Endothelial cell of umbilical vein (primary cell): Measurements from ENCODE around the gene ATP2B2. TPM values are rescaled to one million over a fixed set of nuclear protein-coding genes. Genes with fewer than 3 reads are reported as not detected.

Source experiments
- BruUV-seq: library from RNA; stranded (reverse); fragments of 400-500 nt; replicated peaks from 2 replicates; lab custom pipeline; 2021; lab: Mats Ljungman, UMichigan
- CTCF ChIA-PET: fragments of 300-600, 350-600 bp; sonication (Branson Sonifier 250); formaldehyde crosslinking; loops from one replicate; lab custom pipeline; 2021; ENCODE audit warnings: antibody characterized with exemption, inconsistent platforms; lab: Charles Lee
- POLR2A ChIA-PET: fragments of 300-600, 350-600 bp; sonication (Branson Sonifier 250); formaldehyde crosslinking; loops from one replicate; lab custom pipeline; 2021; ENCODE audit warnings: antibody characterized with exemption, inconsistent platforms; lab: Charles Lee
- DNase-seq: peaks from one replicate; pipeline ENCODE4 v3.0.0-alpha.2; 2011; ENCODE audit warnings: low read depth, low spot score
- FAIRE-seq: peaks from 2 replicates; lab custom pipeline; 2011; peaks lifted over from hg19 to GRCh38; lab: Jason Lieb, UNC
- H2AFZ ChIP-seq: 2 replicates; pipeline ENCODE4 v1.6.0; 2012; ENCODE audit warnings: low read depth, low read length, control low read depth, inconsistent platforms
- H3K27ac ChIP-seq: 2 replicates; pipeline ENCODE4 v1.5.1; 2011; ENCODE audit warnings: low read depth, mild to moderate bottlenecking, control low read depth, low read length, moderate library complexity; ENCODE audit not compliant: insufficient read depth
- H3K27me3 ChIP-seq, 2 experiments: 2 replicates each; pipeline versions ENCODE4 v1.6.0 to v1.6.1; 2011; ENCODE audit warnings: low read length in 2 of 2, mixed read lengths in 1 of 2; ENCODE audit not compliant: control insufficient read depth in 2 of 2, insufficient read depth in 2 of 2
- H3K36me3 ChIP-seq, 2 experiments: 2 replicates in 1 of 2; 3 replicates in 1 of 2; pipeline ENCODE4 v1.5.1; 2011; ENCODE audit warnings: low read length in 2 of 2, mild to moderate bottlenecking in 1 of 2, moderate library complexity in 1 of 2; ENCODE audit not compliant: control insufficient read depth in 2 of 2, insufficient read depth in 2 of 2; ENCODE audit errors: extremely low read depth in 1 of 2
- H3K4me1 ChIP-seq: 3 replicates; pipeline ENCODE4 v1.5.1; 2011; ENCODE audit warnings: mild to moderate bottlenecking, low read length; ENCODE audit not compliant: control insufficient read depth, insufficient read depth; ENCODE audit errors: extremely low read depth
- H3K4me2 ChIP-seq: 2 replicates; pipeline ENCODE4 v1.6.1; 2011; ENCODE audit warnings: low read length, control low read depth, mixed read lengths; ENCODE audit not compliant: insufficient read depth
- H3K4me3 ChIP-seq, 3 experiments: fragments of 200-600 bp in 1 of 3; sonication (generic), shearing (Covaris generic) in 1 of 3; replicated peaks in 1 of 3; 2 replicates each; pipeline ENCODE4 v1.5.1; 2011 to 2016; ENCODE audit warnings: control low read depth in 3 of 3, low read length in 3 of 3, mild to moderate bottlenecking in 2 of 3, inconsistent platforms in 1 of 3, low read depth in 1 of 3, moderate library complexity in 1 of 3; ENCODE audit not compliant: insufficient read depth in 1 of 3
- H3K79me2 ChIP-seq: 2 replicates; pipeline ENCODE4 v1.6.0; 2012; ENCODE audit warnings: low read length, inconsistent platforms; ENCODE audit not compliant: control insufficient read depth, insufficient read depth
- H3K9ac ChIP-seq: replicated peaks from 2 replicates; pipeline ENCODE3; 2011; ENCODE audit warnings: low read length, control low read depth; ENCODE audit not compliant: insufficient read depth; ENCODE audit errors: extremely low read depth
- H3K9me1 ChIP-seq: replicated peaks from 3 replicates; pipeline ENCODE4 v1.6.0; 2011; ENCODE audit warnings: mild to moderate bottlenecking, low read length; ENCODE audit not compliant: control insufficient read depth, insufficient read depth; ENCODE audit errors: extremely low read depth
- H3K9me3 ChIP-seq: replicated peaks from 2 replicates; pipeline ENCODE4 v1.5.1; 2012; ENCODE audit warnings: low read length, inconsistent platforms; ENCODE audit not compliant: control insufficient read depth, insufficient read depth
- H4K20me1 ChIP-seq: replicated peaks from 2 replicates; pipeline ENCODE3; 2011; ENCODE audit warnings: mild to moderate bottlenecking, low read length; ENCODE audit not compliant: control insufficient read depth, insufficient read depth; ENCODE audit errors: extremely low read depth
- CTCF ChIP-seq, 2 donors: IDR thresholded peaks; 1 replicate in 1 of 2; 2 replicates in 1 of 2; pipeline ENCODE4 v1.5.1; 2011; ENCODE audit warnings: low read length in 2 of 2, mild to moderate bottlenecking in 2 of 2, moderate library complexity in 2 of 2, control low read depth in 1 of 2, inconsistent platforms in 1 of 2, low read depth in 1 of 2; ENCODE audit not compliant: insufficient read depth in 1 of 2; ENCODE audit errors: extremely low read depth in 1 of 2
- EZH2 ChIP-seq: IDR thresholded peaks from 2 replicates; pipeline ENCODE4 v1.6.1; 2012; ENCODE audit warnings: borderline replicate concordance, low read depth, mild to moderate bottlenecking, moderate library complexity, low read length, inconsistent platforms; ENCODE audit not compliant: severe bottlenecking
- FOS ChIP-seq: IDR thresholded peaks from 2 replicates; pipeline ENCODE4 v1.6.1; 2011; ENCODE audit warnings: mild to moderate bottlenecking, low read length, moderate library complexity, borderline replicate concordance; ENCODE audit not compliant: insufficient read depth
- GATA2 ChIP-seq: IDR thresholded peaks from 2 replicates; pipeline ENCODE4 v1.7.0; 2011; ENCODE audit warnings: low read depth, mild to moderate bottlenecking, moderate library complexity, mixed read lengths, low read length; ENCODE audit not compliant: insufficient read length, insufficient read depth
- JUN ChIP-seq: IDR thresholded peaks from 2 replicates; pipeline ENCODE4 v1.6.1; 2011; ENCODE audit warnings: borderline replicate concordance, low read depth; ENCODE audit not compliant: insufficient read length, insufficient read depth
- MAX ChIP-seq: IDR thresholded peaks from 2 replicates; pipeline ENCODE4 v1.6.1; 2011; ENCODE audit not compliant: insufficient read depth, insufficient read length
- MYC ChIP-seq: IDR thresholded peaks from one replicate; pipeline ENCODE4 v1.6.1; 2011; ENCODE audit warnings: mild to moderate bottlenecking, low read depth, low read length
- POLR2A ChIP-seq: IDR thresholded peaks from 2 replicates; pipeline ENCODE4 v1.6.1; 2012; ENCODE audit warnings: low read depth, mild to moderate bottlenecking, control low read depth, low read length
- POLR2AphosphoS5 ChIP-seq: IDR thresholded peaks from 2 replicates; pipeline ENCODE4 v1.6.1; 2012; ENCODE audit warnings: low read depth, mild to moderate bottlenecking, control low read depth, low read length, moderate library complexity; ENCODE audit not compliant: insufficient read depth
- dilution Hi-C: fragments of 300-500 bp; cut with MboI; formaldehyde crosslinking; loops from one replicate; pipeline ENCODE4 v1.15.0; 2019; ENCODE audit warnings: low sequenced_read_pairs; ENCODE audit not compliant: extremely low pct_ligation_motif_present
- intact Hi-C: fragments of 100-400 bp; cut with micrococcal nuclease; formaldehyde crosslinking; loops from one replicate; pipeline ENCODE4 v1.10.0; 2022
- polyA plus RNA-seq, 4 experiments: library from polyadenylated mRNA; depleted of rRNA in 3 of 4; stranded (reverse) in 3 of 4; unstranded in 1 of 4; fragments of >200 nt; gene quantifications; 2 replicates each; pipeline versions ENCODE4 v1.2.1 to v1.2.3, GENCODE V29; 2011 to 2012; ENCODE audit warnings: missing spikeins in 1 of 4
- total RNA-seq: library from RNA; stranded (reverse); gene quantifications from 2 replicates; pipeline ENCODE4 v1.2.3, GENCODE V29; 2021

Gene ATP2B2
- total and polyA plus RNA-seq, 2 donors (not counting 3 experiments of a cell fraction or from before 2014, with no cell fraction given), result not detected

DNA sequence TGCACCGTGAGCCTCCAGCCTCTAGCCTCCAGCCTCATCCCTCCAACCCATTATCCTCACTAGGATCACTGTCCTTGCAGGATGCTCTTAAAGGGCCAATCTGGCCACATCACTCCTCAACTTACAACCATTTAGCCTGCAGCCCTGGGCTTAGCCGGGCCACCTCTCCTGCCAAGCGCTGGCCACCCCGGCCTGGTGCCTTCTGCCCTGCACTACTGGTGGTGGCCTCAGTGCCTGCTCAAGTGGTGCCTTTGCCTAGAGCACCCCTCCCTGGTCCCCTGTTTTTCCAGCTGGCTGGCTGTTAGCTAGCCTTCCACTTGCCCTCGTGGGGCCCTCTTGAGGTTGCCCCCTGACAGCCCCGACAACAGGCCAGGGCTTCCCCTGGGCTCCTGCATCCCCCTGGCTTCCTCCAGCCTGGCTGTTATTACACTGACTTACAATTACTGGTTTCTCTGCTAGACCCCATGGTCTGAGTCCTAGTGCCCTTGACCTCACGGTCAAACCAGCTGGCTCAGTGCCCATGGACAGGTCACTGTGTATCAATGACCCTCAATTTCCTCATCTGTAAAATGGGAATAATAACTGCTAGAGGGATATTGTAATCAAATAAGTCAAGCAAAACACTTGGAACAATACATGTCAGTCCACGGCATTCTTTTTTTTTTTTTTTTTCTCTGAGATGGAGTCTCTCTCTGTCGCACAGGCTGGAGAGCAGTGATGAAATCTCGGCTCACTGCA lies 15.5 kb downstream of the ATP2B2 start:
- DNase-seq (no peak), FAIRE-seq (no peak)
- Histone ChIP-seq H3K27ac (no peak overlapping the region), H3K9ac (no peak overlapping the region), H4K20me1 (no peaks in the 10 kb centered on the region), H3K36me3 (no peaks in the 10 kb centered on the region), H3K4me3 (no peak overlapping the region), H3K9me1 (no peaks in the 10 kb centered on the region), H3K79me2 (no peaks in the 10 kb centered on the region), H3K4me1 (no peaks in the 10 kb centered on the region), H3K27me3 (no peaks in the 10 kb centered on the region), H3K9me3 (no peaks in the 10 kb centered on the region), H3K4me2 (no peak overlapping the region), H2AFZ (no peak overlapping the region)
- BruUV-seq, result no TSS peak
- ChIA-PET POLR2A (no interaction called here), CTCF (no interaction called here)
- dilution Hi-C loops, result no loop called here
- TF ChIP-seq POLR2AphosphoS5, result no peak
- TF ChIP-seq JUN, result no peak
- no peak for TF ChIP-seq EZH2
- no peak for TF ChIP-seq POLR2A
- no peak for TF ChIP-seq FOS
- no peak for TF ChIP-seq MYC
- no peak for TF ChIP-seq MAX
- no peak for TF ChIP-seq CTCF (IDR thresholded peaks at IDR 0.05; ENCODE audit: extremely low read depth in 1 of 2, insufficient read depth in 1 of 2, low read depth in 1 of 2, low read length in 2 of 2)
- TF ChIP-seq GATA2, result no peak
- intact Hi-C loops, result no loop called here
